SIG-M5 treated with dmso at 0.1 percent for 504 hours (cell line): ENCODE measurements around the gene ZNF648.
A peak's percentile ranks its signal among the peaks of the same experiment; 100 is the strongest.
"Not testable (repeated sequence)": the region's sequence is repeated elsewhere in the genome, so short reads cannot be mapped to it uniquely, and the experiment has no call there.

ENCODE experiments used
- DNase-seq: peaks from one replicate; lab custom pipeline; 2025; ENCODE audit not compliant: unreplicated experiment; lab: John Stamatoyannopoulos, UW

The ZNF648 gene

GRCh38 chr1:182061594-182061993 lies at the start of gene ZNF648:
Gene ZNF648, minus strand, starts transcription at chr1:182061712. Its CDS starts 3,702 bp downstream, at chr1:182058010.
- no peak for DNase-seq

- DNase-seq: no peak
Measured at GRCh38 chr1:182110635-182111034, 49.1 kb upstream of the ZNF648 start.

GRCh38 chr1:182109771-182110170 lies 48.3 kb upstream of the ZNF648 start:
- DNase-seq: no peak

GRCh38 chr1:182107209-182107608 lies 45.7 kb upstream of the ZNF648 start:
- DNase-seq: no peak

GRCh38 chr1:182102043-182102416 lies 40.5 kb upstream of the ZNF648 start:
- no peak for DNase-seq

- DNase-seq: peak; percentile 22
Measured at GRCh38 chr1:182101415-182102042, 40.0 kb upstream of the ZNF648 start.

GRCh38 chr1:182098301-182098700 lies 36.8 kb upstream of the ZNF648 start:
- no peak for DNase-seq

GRCh38 chr1:182095946-182096345 lies 34.4 kb upstream of the ZNF648 start:
- no peak for DNase-seq

- not testable (repeated sequence) for DNase-seq
Measured at GRCh38 chr1:182094514-182095005, 33.0 kb upstream of the ZNF648 start.

GRCh38 chr1:182093781-182094180 lies 32.3 kb upstream of the ZNF648 start:
- no peak for DNase-seq

- no peak for DNase-seq
Measured at GRCh38 chr1:182092336-182092735, 30.8 kb upstream of the ZNF648 start.

- DNase-seq: no peak
Measured at GRCh38 chr1:182091083-182091482, 29.6 kb upstream of the ZNF648 start.

GRCh38 chr1:182087719-182088350 lies 26.3 kb upstream of the ZNF648 start:
- no peak for DNase-seq

- no peak for DNase-seq
Measured at GRCh38 chr1:182087304-182087703, 25.8 kb upstream of the ZNF648 start.

GRCh38 chr1:182086620-182087019 lies 25.1 kb upstream of the ZNF648 start:
- no peak for DNase-seq

- DNase-seq: no peak
Measured at GRCh38 chr1:182086136-182086535, 24.6 kb upstream of the ZNF648 start.

- DNase-seq: no peak
Measured at GRCh38 chr1:182085726-182086125, 24.2 kb upstream of the ZNF648 start.

GRCh38 chr1:182084487-182085316 lies 23.2 kb upstream of the ZNF648 start:
- peak; percentile 90 for DNase-seq

- no peak for DNase-seq
Measured at GRCh38 chr1:182083851-182084486, 22.5 kb upstream of the ZNF648 start.

- peak; percentile 90 for DNase-seq
Measured at GRCh38 chr1:182080955-182081582, 19.6 kb upstream of the ZNF648 start.

- no peak for DNase-seq
Measured at GRCh38 chr1:182080040-182080439, 18.5 kb upstream of the ZNF648 start.
